ENCODE data around the gene TSKU. TPM values are rescaled to one million over a fixed set of nuclear protein-coding genes. Genes with fewer than 3 reads are reported as not detected.
"Not testable (repeated sequence)": the region's sequence is repeated elsewhere in the genome, so short reads cannot be mapped to it uniquely, and the experiment has no call there.

Gene TSKU
- total RNA-seq, 1 donor from 2014 or later, result 29.5 TPM

DNA sequence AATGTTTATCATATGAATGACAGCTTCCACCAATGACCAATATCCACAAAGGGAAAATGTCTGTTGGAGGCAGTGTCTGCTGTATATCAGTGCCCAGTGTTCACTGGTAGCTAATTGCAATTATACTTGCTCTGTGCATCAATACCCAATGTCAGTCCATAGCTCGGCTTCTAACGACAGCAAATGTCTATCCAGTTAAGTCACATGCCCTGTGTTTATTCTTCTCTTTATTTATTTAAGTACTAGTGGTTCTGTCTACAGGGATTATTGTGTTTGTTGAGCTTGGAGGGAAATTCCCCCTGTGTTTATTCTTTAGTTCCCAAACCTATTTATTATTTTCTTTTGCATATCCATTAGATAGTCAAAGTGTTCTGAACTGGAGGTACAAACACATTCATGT, 18.6 kb downstream of the TSKU start:
- no peak for DNase-seq (ENCODE audit: low read depth)

DNA sequence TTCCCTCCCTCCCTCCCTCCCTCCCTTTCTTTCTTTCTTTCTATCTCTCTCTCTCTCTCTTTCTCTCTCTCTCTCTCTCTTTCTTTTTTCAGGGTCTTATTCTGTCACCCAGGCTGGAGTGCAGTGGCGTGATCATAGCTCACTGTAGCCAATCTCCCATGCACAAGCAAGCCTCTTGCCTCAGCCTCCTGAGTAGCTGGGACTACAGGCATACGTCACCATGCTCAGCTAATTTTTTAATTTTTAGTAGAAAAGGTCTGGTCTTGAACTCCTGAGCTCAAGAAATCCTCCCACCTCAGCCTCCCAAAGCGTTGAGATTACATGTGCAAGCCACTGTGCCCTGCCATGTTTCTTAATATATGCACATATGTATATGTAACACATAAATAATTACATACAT, 19.0 kb downstream of the TSKU start:
- no peak for DNase-seq (ENCODE audit: low read depth)

DNA sequence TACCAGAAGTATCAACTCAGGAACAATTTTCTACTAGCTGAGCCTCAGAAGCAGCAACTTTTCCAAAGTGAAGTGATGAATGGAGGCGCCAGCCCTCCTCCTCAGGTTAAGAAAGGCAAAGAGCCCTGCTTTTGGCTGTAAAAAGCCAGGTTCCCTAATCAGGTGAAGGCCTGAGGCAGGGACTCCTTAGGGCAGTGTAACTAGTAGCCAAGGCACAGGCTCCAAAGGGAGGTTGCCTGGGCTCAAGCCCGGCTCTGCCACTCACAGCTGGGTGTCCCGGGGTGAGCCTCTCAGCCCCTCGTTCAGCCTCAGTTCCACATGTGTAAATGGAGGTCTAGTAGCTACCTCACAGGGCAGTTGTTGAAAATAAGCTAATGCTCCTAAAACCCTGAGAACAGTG, 19.5 kb downstream of the TSKU start:
- no peak for DNase-seq (ENCODE audit: low read depth)

DNA sequence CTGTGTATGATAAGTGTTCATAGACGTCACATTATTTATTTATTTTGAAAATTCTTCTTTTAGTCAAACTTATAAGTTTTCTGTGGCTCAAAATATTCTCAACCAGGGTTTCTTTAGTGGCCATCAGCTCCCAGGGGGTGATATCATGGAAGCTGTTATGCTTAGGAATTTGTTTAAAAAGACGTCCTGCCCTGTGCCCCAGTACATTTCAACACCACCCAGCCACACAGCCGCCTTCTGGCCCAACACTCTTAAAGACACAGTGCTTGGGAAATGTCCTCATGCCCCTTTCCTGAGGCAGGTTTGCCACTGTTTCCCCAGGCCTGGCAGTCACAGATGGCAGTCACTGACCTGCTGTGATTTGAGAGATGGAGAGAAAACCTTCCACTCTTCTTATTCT, 19.9 kb downstream of the TSKU start:
- no peak for DNase-seq (ENCODE audit: low read depth)

DNA sequence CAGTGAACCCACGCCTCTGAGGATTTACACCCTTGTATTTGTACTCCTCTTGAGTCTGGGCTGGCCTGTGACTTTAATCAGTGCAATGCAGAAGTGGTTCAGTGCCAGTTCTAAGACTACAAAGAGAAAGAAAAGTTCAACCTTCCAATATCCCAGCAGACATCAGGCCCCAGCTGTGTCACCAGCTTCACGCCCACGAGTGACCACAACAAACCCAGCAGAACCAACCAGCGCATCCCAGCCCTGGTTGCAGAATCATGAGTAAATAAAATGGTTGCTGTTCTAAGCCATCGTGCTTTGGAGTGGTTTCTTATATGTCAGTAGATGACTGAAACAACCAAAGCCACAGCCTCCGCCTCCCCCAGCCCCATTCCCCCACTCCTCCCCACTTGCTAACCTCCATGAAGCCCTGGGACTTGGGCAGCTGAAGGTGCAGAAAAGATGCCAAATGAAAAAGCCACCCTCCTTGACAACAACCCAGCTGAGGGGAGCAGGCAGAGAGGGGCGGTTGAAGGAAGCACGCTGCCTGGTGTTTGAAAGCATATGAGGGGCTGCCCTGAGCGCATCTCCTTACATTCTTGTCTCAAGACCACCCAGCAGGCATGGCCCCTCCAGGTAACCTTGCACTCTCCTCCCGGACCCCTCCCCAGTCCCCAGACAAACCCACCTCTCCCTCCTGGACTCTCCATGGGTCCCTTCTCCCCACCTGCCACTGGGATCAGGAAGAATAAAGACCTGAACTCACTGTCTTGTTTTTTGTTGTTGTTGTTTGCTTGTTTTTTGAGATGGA, 20.9 kb downstream of the TSKU start:
- DNase-seq (ENCODE audit: low read depth), result no peak

DNA sequence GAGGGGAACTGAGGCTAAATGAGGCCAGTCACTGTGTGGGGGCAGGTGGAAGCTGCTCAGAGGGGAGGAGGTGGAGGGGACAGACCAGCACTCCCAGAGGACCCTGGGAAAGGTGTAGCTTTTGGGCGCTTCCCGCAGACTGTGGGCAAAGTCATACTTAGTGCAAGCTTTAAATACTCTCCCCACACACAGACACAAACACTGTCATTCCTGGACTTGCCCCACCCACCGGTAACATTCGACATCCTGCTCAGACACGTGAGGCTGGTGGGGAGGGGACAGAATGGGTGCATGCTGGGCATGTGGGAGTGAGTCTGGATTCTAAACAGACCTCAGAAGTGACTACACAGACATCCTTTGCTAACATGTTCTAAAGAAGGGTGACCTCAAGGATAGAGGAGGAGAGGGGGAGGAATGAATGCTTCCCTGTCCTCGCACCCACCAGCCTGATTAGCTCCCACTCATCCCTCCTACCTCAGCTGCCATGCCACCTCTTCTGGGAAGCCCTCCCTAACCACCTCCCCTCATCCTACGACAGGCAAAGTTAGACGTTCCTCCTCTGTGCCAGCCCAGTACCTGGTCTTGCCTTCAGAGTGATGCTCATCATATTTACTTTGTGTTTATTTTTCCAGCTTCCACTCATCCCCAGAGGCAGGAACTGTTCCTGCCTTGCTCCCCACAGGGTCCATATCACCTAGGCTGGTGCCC, 22.2 kb downstream of the TSKU start:
- DNase-seq (ENCODE audit: low read depth), result no peak

DNA sequence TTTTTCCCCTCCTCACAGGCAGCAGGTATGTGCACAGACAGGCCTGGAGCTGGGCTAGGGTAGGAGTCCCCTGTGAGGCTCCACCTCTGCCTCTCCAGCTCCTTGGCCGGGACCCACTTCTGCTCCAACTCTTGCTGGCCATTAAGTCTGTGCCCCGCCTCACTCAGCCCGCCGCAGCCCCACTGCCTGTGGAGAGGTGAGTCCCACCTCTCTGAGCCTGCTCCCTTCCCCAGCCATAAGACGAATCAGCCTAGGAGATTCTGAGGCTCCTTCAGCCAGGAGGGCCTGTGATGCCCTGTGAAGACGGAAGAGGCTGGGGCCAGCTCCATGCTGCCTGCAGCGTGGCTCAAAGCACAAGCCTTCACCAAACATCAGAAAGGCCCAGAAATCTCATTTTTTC, 23.0 kb downstream of the TSKU start:
- no peak for DNase-seq (ENCODE audit: low read depth)

DNA sequence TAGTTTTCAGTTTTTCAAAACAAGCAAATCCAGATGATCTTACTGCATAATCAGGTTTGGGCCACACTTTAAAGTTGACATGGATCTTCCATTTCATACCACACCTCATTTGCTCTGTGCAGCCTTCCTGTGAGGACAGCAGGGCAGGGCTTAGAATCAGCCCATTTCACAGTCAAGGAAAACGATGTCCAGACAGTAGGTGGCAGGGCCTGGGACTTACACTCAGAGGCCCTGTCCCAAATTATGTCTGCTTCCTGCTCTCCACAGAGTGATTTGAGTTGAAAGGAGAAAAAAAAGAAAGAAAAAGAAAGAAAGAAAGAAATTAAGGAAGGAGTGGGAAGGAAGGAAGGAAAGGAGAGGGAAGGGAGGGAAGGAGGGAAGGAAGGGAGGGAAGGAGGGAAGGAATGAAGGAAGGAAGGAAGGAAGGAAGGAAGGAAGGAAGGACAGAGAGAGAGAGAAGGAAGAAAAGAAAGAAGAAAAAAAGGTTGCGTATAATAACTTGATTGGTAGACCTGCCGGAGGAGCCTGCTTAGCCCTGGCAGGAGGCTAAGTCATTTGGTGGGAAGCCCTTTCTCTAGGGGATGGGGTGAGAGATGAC, 23.6 kb downstream of the TSKU start:
- DNase-seq (ENCODE audit: low read depth), result no peak

DNA sequence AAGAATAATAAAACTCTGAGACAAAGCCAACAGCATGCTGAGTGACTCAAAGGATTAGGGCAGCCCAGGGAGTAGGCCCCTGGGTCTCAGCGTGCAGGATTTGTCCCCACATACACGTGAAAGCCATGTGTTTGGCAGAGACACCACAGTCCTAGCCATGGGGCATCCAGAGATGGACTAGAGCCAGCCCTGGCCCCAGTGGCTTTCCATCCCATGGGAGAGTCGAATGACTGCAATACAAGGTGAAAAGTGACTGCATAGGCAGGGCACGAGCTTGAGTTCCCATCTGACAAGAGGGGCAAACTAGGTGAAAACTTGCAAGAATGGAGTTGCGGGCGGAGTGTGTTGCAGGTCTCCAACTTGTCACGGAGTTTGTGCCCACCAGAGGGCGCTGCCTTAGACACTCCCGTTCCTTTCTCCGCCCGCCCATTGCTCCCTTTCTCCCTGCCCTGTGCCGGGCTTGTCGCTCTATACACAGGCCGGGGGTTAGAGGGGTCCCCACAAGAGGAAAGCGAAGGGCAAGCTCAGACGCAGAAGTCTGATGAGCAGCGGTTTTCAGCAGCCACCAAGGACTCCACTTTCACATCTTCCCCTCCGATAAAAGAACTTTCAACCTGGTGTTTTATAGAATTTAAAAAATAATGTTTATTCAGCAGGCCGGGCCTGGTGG, 24.2 kb downstream of the TSKU start:
- DNase-seq (ENCODE audit: low read depth), result peak; percentile 51

DNA sequence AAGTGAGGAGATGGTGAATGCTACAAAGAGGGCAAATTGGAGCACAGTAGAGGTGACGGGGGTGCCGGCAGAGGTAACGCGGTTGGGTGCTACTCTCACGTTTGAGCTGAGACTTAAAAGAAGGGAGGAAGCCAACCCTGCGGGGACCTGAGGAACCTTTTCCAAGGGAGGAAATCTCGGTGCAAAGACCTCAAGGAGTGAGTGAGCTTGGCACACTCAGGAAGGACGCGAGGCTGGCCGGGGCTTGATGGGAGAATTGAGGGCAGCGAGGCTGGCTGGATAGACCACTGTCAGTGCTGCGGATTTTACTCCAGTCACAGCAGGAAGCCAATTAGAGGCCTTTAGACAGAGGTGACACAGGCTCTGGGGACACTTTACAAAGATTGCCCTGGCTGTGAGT, 25.0 kb downstream of the TSKU start:
- no peak for DNase-seq (ENCODE audit: low read depth)

DNA sequence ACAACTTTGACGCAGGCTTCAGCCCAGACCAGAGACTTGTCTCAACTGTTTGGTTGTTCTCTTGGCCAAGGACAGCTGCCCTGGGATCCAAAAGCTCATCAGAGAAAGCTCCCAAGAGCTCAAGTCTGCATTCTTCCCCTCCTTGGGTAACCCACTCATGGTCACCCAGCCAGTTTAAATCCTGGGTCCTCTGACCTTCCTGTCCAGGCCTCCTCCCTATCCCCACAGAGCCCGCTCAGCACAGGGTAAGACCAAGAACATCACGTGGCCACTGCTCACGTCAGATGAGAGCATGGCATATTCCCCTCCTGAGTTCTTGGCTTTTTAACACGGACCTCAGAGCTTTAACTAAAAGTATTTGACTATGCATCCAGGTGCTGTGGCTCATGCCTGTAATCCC, 25.8 kb downstream of the TSKU start:
- no peak for DNase-seq (ENCODE audit: low read depth)

DNA sequence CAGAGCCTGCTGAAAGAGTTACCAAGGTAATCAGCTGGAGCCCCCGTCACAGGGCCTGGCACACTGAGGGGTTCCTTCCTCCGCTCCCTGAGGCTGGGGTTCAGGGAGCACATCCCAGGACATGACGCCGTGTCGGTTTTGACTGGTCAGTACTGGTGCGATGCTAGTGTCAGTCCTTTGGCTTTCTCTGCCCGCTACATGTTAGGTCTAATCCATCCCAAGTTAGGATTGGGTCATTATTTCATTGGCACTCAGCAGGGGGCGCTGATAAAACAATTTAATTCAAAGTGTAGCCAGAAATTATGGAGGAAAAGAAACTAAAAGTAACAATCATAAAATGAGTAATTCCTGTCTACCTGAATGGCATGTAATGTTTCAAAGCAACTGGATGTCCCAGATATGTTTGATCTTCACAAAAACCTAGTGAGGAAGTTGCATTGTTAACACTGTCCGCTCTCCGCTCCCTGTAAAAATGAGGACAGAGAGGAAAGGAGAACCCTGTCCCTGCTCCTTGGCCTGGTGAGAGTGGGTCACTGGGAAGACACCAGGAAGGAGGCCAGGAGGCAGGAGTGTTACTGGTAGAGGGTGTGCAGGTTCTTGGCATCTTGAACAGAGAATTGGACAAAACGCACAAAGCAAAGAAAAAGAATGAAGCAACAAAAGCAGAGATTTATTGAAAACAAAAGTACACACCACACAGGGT, 27.1 kb downstream of the TSKU start:
- peak; percentile 41 for DNase-seq (ENCODE audit: low read depth)

DNA sequence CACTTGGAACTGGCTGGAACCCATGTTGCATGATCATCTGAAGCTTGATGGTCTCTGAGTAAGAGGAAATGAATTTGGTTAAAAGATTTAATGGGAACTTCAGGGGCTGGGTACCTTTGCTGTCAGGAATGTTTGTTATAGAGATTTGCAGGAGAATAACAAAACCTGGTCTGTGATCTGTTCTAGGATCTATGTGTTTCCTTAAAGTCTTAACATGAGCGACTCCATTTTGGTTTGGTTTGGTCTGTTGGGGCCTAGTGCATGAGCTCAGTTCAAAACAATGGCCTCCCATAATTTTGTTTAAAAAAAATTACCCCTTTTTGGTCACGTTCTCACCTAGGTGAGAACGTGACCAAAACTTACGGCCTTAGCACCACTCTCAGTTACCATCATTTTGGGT, 28.1 kb downstream of the TSKU start:
- DNase-seq (ENCODE audit: low read depth), result no peak

DNA sequence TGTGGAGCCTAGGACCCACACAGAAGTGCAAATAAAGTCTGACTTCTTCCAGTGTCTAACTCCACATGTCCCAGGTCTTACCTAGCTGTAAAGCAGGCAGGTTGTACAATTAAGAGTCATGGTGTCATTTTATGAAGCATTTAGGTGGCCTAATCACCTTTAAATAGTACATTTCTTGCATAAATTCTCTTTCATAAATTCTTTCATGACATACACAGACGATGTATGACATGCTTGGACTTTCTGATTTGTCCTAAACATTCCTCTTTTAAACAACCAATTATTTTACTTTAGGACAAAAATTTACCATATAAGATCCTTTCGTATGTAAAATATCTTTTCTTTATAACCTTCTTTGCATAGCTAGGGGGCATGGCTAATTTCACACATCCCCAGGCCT, 31.3 kb downstream of the TSKU start:
- DNase-seq (ENCODE audit: low read depth), result no peak

DNA sequence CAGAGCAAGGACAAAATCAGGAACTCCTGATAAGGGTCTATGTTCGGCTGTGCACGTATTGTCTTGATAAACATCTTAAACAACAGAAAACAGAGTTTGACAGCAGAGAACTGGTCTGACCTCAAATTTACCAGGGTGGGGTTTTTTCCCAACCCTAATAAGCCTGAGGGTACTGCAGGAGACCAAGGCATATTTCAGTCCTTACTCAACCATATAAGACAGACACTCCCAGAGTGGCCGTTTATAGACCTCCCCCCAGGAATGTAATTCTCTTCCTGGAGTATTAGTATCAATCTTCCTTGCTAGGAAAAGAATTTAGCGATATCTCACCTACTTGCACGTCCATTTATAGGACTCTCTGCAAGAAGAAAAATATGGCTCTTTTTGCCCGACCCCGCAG, 32.5 kb downstream of the TSKU start:
- not testable (repeated sequence) for DNase-seq (ENCODE audit: low read depth)

DNA sequence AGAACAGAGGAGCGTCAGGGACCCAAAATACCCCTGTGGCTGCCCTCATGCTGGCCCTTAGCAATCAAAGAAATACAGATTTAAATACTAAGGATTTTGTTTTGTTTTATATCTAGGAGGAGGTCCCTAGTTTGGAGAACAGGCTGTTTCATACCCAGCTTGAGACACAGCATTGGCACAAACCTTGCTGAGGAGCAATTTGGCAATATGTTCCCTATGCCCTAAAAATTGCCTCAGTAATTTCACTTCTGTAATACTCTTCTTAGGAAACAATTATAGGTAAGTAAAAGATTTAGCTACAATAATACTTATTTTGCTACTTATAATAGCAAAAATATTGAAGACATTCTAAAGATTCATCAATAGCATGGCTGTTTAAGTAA, 37.0 kb downstream of the TSKU start:
- no peak for DNase-seq (ENCODE audit: low read depth)

DNA sequence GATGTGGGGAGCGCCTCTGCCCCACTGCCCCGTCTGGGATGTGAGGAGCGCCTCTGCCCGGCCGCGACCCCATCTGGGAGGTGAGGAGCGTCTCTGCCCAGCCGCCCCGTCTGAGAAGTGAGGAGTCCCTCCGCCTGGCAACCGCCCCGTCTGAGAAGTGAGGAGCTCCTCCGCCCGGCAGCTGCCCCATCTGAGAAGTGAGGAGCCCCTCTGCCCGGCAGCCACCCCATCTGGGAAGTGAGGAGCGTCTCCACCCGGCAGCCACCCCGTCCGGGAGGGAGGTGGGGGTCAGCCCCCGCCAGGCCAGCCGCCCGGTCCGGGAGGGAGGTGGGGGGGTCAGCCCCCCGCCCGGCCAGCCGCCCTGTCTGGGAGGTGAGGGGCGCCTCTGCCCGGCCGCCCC, 38.2 kb downstream of the TSKU start:
- DNase-seq (ENCODE audit: low read depth), result not testable (repeated sequence)

DNA sequence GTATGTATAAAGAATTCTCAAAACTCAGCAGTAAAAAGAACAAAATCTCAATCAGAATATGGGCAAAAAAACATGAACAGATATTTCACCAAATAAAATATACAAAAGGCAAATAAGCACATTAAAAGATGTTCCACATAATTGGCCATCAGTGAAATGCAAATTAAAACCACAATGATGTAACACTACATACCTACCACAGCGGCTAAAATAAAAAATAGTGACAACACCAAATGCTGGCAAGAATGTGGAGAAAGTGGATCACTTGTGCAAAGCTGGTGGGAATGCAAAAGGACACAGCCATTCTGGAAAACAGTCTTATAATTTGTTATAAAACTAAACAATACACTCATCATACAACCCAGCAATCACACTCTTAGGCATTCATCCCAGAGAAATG, 39.2 kb downstream of the TSKU start:
- DNase-seq (ENCODE audit: low read depth), result no peak

DNA sequence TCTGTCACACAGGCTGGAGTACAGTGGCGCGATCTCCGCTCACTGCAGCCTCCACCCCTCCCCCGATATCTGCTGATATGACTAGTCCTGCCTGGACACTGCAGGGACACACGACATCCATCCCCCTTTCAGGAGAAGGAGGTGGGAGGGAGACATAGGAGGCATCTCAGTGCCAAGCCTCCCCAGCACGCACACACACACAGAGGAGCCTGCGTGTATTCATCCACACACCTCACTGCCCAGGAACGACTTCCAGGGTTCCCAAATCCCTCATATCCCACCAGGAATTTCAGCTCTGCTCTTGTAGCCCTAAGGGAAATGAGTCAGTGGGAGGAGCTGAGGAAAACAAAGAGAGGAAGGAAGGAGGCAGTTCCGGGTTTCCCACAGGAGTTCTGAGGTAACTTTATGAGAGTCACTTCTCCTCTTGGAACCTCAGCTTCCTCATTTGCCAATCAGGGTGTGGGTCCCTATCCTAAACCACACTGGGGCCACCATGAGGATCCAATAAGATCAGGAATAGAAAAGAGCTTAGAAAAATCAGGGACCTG, 40.4 kb downstream of the TSKU start:
- peak; percentile 92 for DNase-seq (ENCODE audit: low read depth)

DNA sequence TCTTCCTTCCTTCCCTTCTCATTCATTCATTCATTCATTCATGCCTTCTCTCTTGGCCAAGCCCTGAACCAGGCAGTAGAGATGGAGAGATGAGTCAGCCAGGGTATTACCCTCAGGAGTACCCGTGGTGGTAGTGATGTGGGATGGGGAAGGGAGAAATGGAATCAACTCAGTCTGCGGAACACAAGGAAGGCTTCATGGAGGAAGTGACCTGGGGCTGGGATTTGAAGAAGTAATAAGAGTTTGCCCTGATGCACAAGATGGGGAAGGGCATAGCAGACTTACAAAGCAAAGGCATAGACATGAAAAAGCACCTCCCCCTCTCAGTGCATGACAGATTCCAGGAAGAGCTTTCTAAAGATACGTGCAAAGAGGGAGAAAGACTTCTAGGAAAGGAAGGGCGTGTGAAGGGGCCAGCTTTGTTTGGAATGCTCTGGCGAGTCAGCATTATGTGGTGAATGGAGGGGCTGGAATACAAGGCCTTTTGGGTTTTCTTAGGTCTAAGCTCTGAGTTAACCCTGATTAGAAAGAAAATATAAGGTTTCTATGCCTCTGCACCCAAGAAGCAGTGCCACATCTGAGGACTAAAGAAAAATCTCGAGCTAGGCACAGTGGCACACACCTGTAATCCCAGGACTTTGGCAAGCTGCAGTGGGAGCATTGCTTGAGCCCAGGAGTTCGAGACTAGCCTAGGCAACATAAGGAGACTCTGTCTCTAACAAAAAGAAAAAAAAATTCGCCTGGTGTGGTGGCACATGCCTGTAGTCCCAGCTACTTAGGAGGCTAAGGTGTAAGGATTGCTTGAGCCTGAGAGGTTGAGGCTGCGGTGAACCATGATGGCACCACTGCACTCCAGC, 41.2 kb downstream of the TSKU start:
- DNase-seq (ENCODE audit: low read depth), result peak; percentile 52

Data from renal cortical epithelial cell (primary cell).